Lung (tissue), 12 donors: ENCODE measurements around the gene UBE2O. TPM values are rescaled to one million over a fixed set of nuclear protein-coding genes. Genes with fewer than 3 reads are reported as not detected.

Experiments
- ATAC-seq: fragments of 200-7000 bp; cut with Tn5 transposase; one replicate; pipeline ENCODE4 v1.9.1; 2020; ENCODE audit warnings: moderate number of reproducible peaks; ENCODE audit not compliant: insufficient read depth, low FRiP score
- DNase-seq, 3 donors: peaks; one replicate each; pipeline ENCODE4 v3.0.0-alpha.2; 2013 to 2017
- H3K27ac ChIP-seq, 2 donors: one replicate each; pipeline ENCODE4 v1.5.1; 2013; ENCODE audit warnings: mild to moderate bottlenecking in 2 of 2, moderate library complexity in 2 of 2, control low read depth in 1 of 2, inconsistent platforms in 1 of 2, low read depth in 1 of 2, low read length in 1 of 2
- H3K27me3 ChIP-seq, 3 donors: one replicate each; pipeline ENCODE4 v1.5.1; 2013; ENCODE audit warnings: low read length in 2 of 3; ENCODE audit not compliant: control insufficient read depth in 3 of 3, insufficient read depth in 3 of 3
- H3K36me3 ChIP-seq, 4 donors: one replicate each; pipeline ENCODE4 v1.5.1; 2013; ENCODE audit warnings: low read length in 4 of 4, mild to moderate bottlenecking in 1 of 4, moderate library complexity in 1 of 4; ENCODE audit not compliant: control insufficient read depth in 4 of 4, insufficient read depth in 4 of 4
- H3K4me1 ChIP-seq, 5 donors: one replicate each; pipeline ENCODE4 v1.5.1; 2013; ENCODE audit warnings: low read length in 5 of 5, mild to moderate bottlenecking in 2 of 5, moderate library complexity in 1 of 5; ENCODE audit not compliant: control insufficient read depth in 5 of 5, insufficient read depth in 5 of 5
- H3K4me3 ChIP-seq: one replicate; pipeline ENCODE4 v1.5.1; 2013; ENCODE audit warnings: mild to moderate bottlenecking, control low read depth, moderate library complexity
- H3K9ac ChIP-seq, 2 donors: one replicate each; pipeline ENCODE4 v1.5.1; 2013; ENCODE audit warnings: low read length in 2 of 2, control low read depth in 1 of 2; ENCODE audit not compliant: insufficient read depth in 1 of 2
- H3K9me3 ChIP-seq, 4 donors: one replicate each; pipeline ENCODE4 v1.5.1; 2013; ENCODE audit warnings: low read length in 3 of 4, mild to moderate bottlenecking in 1 of 4, moderate library complexity in 1 of 4; ENCODE audit not compliant: control insufficient read depth in 4 of 4, insufficient read depth in 3 of 4
- WGBS, 2 donors: extraction: QIAGEN DNeasy Blood & Tissue Kit; methylation state at CpG; one replicate each; pipeline ENCODE4 v1.1.7; 2013; 5-methylcytosine and 5-hydroxymethylcytosine counted together
- polyA plus RNA-seq, 2 donors: library from polyadenylated mRNA; stranded (reverse); fragments of 200-250 nt; gene quantifications; one replicate each; pipeline ENCODE4 v1.2.1, GENCODE V29; 2013
- total RNA-seq, 2 donors: library from RNA; depleted of rRNA in 1 of 2; stranded (reverse); fragments of >200 nt in 1 of 2; gene quantifications; one replicate each; pipeline ENCODE4 v1.2.1, GENCODE V29; 2014 to 2021
- TF ChIP-seq, protein P1 (sequence below): IDR thresholded peaks from 2 replicates; pipeline ENCODE4 v1.5.1; 2012; ENCODE audit warnings: mild to moderate bottlenecking; ENCODE audit errors: control extremely low read depth, extremely low read depth
- donor health status: control.
- donor health status: control.
- donor health status: Bipolar disorder and iron deficiency.
- donor health status: healthy.
- donor health status: DM: yes; HTN: yes; CAD: no.

Gene UBE2O
- total and polyA plus RNA-seq, 4 donors, result 10.8 to 24.6 (median 17.7) TPM

DNA sequence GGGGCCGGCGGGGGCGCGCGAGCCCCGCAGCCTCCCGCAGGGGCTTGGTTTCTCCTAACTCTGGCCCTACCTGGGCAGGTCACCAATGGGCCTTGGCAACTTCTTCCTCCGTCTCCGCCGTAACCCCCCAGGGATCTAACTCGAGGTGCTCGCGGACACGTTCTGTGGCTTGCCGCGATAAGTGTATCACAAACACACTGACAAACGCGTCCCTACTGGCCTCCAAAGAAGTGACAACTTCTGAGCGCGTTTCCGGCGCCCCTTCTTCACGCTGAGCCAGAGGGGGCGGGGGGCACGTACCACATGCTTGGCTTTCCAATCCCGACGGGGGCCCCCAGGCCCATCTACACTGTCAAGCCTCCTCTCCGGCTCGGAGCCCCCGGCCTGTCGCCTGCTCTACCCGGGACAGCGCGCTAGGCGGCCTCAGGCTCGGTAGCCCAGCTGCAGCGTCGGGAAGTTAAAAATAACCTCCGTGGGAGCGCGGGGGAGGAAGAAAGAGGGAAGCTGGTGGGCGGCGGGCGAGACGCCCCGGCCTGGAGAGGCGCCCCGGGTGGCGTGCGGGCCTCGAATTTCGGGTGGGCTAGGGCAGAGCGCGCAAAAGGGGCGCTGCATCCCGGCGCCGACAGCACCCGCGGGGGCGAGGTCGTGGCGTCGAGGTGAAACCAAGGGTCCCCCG, 69.3 kb downstream of the UBE2O start:
- Histone ChIP-seq H3K9ac (no peak overlapping the region), H3K27ac (peak overlapping the region; percentile 73 to 92), H3K27me3 (peaks cover 0 to 6% (median 4%) of the 10 kb centered on the region in 3 donors), H3K4me3 (peak overlapping the region; percentile 56), H3K9me3 (no peaks in the 10 kb centered on the region), H3K36me3 (peaks cover 0 to 2% (median under 1%) of the 10 kb centered on the region in 4 donors), H3K4me1 (peaks cover 0 to 37% (median 5%) of the 10 kb centered on the region in 5 donors)
- WGBS, 2 donors, result 0% methylated on average over 64 to 65 of the region's 65 CpGs
- DNase-seq (peak; percentile 64 to 69 (median 66)), ATAC-seq (no peak)
- TF ChIP-seq, protein P1, sequence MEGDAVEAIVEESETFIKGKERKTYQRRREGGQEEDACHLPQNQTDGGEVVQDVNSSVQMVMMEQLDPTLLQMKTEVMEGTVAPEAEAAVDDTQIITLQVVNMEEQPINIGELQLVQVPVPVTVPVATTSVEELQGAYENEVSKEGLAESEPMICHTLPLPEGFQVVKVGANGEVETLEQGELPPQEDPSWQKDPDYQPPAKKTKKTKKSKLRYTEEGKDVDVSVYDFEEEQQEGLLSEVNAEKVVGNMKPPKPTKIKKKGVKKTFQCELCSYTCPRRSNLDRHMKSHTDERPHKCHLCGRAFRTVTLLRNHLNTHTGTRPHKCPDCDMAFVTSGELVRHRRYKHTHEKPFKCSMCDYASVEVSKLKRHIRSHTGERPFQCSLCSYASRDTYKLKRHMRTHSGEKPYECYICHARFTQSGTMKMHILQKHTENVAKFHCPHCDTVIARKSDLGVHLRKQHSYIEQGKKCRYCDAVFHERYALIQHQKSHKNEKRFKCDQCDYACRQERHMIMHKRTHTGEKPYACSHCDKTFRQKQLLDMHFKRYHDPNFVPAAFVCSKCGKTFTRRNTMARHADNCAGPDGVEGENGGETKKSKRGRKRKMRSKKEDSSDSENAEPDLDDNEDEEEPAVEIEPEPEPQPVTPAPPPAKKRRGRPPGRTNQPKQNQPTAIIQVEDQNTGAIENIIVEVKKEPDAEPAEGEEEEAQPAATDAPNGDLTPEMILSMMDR, result no peak

DNA sequence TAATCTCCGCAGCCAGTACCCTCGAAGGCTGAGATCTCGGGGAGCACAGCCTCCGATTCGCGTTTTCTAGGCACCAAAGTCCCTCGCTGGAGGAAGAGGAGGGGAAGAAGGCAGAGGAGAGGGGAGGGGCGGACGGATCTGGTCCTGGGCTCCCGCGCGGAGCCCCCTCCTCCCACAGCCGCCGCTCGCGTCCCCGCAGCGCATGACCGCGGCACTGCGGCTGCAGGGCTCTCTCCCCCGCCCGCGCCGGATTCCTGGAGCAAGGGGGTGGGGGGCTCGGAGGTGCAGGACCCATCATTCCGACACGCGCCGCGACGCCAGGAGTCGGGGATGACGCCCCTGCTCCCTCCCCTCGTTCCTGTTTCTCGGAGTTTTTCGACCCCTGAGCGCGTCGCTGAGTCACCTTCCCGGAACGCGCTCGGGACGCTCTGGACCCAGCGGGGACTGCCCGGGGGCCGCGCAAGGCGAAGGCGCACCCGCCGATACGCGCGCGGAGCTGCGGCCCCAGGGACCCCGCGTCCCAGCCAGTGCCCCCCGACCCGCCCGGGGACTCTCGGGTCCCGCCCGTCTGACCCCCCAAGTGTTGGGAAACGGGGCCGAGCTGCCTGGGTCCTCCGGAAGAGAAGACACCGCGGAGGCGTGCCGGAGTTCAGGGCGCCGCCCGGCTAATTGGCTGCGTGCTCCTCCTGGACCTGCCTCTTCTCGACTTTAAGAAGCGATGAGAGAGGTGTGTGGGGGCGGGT, 70.0 kb downstream of the UBE2O start:
- DNase-seq (peak in 2 of 3 donors; percentile 43 to 57), ATAC-seq (peak; percentile 37)
- Histone ChIP-seq H3K9ac (no peak overlapping the region), H3K27ac (peak overlapping the region; percentile 29 to 92), H3K27me3 (peaks cover 0 to 6% (median 4%) of the 10 kb centered on the region in 3 donors), H3K36me3 (peaks cover 0 to 2% (median 0%) of the 10 kb centered on the region in 4 donors), H3K9me3 (no peaks in the 10 kb centered on the region), H3K4me1 (peaks cover 0 to 37% (median 5%) of the 10 kb centered on the region in 5 donors), H3K4me3 (peak overlapping the region; percentile 37)
- TF ChIP-seq, protein P1, result no peak
- WGBS, 2 donors, result 0% methylated on average over 64 to 80 of the region's 80 CpGs

DNA sequence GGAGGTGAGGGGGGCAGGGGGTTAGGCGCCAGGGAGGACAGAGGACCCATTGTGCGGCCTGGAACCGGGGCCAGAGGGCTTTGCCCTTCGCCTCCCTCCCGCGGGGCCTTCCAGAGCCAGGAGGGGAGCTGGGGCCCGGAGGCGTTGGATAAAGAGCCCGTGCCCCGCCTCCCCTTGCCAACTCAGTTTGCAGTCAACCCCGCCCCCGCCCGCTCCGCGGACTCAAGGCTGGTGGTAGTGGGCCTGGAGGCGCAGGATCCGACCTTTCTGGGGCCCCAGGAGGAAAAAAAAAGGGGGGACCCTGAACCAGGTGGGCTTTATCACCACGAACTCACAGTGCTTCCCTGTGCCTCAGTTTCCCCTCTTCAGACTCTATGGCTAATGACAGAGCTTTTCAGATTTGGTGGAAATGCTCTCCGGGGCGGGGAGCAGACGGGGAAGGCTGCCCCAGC, 70.6 kb downstream of the UBE2O start:
- peak; percentile 53 to 66 (median 64) for DNase-seq
- Histone ChIP-seq H3K9me3 (no peaks in the 10 kb centered on the region), H3K4me3 (no peak overlapping the region), H3K4me1 (peaks cover 0 to 37% (median 5%) of the 10 kb centered on the region in 5 donors), H3K27me3 (peaks cover 0 to 6% (median 4%) of the 10 kb centered on the region in 3 donors), H3K27ac (peak overlapping the region; percentile 29 to 62), H3K9ac (no peak overlapping the region), H3K36me3 (no peaks in the 10 kb centered on the region)
- WGBS, 2 donors, result 3 to 10% methylated on average over 21 of the region's 21 CpGs
- TF ChIP-seq, protein P1, result no peak
- ATAC-seq, result no peak
